Activated CD8-positive, alpha-beta memory T cell treated with anti-CD3 and anti-CD28 coated beads, Interleukin-2, amount 50 U/mL, for 24 hours (primary cell): ENCODE data around the gene CTBP2.

Experiments used
- DNase-seq: peaks from one replicate; pipeline ENCODE4 v3.0.0-alpha.2; 2020; ENCODE audit errors: extremely low read depth

CTBP2 gene

GRCh38 chr10:125159932-125160855 is at the start of gene CTBP2:
Gene CTBP2 (minus strand): TSS chr10:125160563.
- no peak for DNase-seq

- DNase-seq = no peak
Observed at GRCh38 chr10:125209591-125210355, 49.4 kb upstream of the CTBP2 start.

GRCh38 chr10:125208854-125209565 is 48.6 kb upstream of the CTBP2 start:
- DNase-seq = no peak

GRCh38 chr10:125206623-125207022 is 46.3 kb upstream of the CTBP2 start:
- DNase-seq = no peak

GRCh38 chr10:125205431-125205830 is 45.1 kb upstream of the CTBP2 start:
- no peak for DNase-seq

GRCh38 chr10:125204400-125204799 is 44.0 kb upstream of the CTBP2 start:
- no peak for DNase-seq

GRCh38 chr10:125203186-125203800 is 42.9 kb upstream of the CTBP2 start:
- no peak for DNase-seq

- DNase-seq = no peak
Observed at GRCh38 chr10:125201791-125202622, 41.6 kb upstream of the CTBP2 start.

GRCh38 chr10:125201108-125201524 is 40.8 kb upstream of the CTBP2 start:
- no peak for DNase-seq

GRCh38 chr10:125200396-125200795 is 40.0 kb upstream of the CTBP2 start:
- DNase-seq = no peak

- DNase-seq = no peak
Observed at GRCh38 chr10:125199270-125199669, 38.9 kb upstream of the CTBP2 start.

- DNase-seq = no peak
Observed at GRCh38 chr10:125194814-125195213, 34.5 kb upstream of the CTBP2 start.

GRCh38 chr10:125193306-125193877 is 33.0 kb upstream of the CTBP2 start:
- no peak for DNase-seq

GRCh38 chr10:125192620-125193019 is 32.3 kb upstream of the CTBP2 start:
- no peak for DNase-seq

GRCh38 chr10:125192005-125192404 is 31.6 kb upstream of the CTBP2 start:
- no peak for DNase-seq

- DNase-seq = no peak
Observed at GRCh38 chr10:125190946-125191345, 30.6 kb upstream of the CTBP2 start.

- no peak for DNase-seq
Observed at GRCh38 chr10:125190414-125190813, 30.1 kb upstream of the CTBP2 start.

GRCh38 chr10:125189162-125189561 is 28.8 kb upstream of the CTBP2 start:
- DNase-seq = no peak

GRCh38 chr10:125187238-125188194 is 27.2 kb upstream of the CTBP2 start:
- no peak for DNase-seq
